KMS-11 (cell line): ENCODE results near the gene TYRP1.
A peak's percentile ranks its signal among the peaks of the same experiment; 100 is the strongest.

Experiments
- H2AFZ ChIP-seq: fragments of 200-600 bp; sonication (generic); 2 replicates; pipeline ENCODE4 v1.6.1; 2016; ENCODE audit warnings: antibody characterized with exemption, mixed run types, low read depth
- H3K27ac ChIP-seq: fragments of 200-600 bp; sonication (generic); 2 replicates; pipeline ENCODE4 v1.6.1; 2016; ENCODE audit warnings: mild to moderate bottlenecking, mixed run types
- H3K27me3 ChIP-seq: fragments of 200-600 bp; sonication (generic); 2 replicates; pipeline ENCODE4 v1.6.1; 2017; ENCODE audit warnings: mild to moderate bottlenecking, low read depth, mixed run types, moderate library complexity; ENCODE audit not compliant: insufficient read depth
- H3K36me3 ChIP-seq: fragments of 200-600 bp; sonication (generic); 2 replicates; pipeline ENCODE4 v1.6.1; 2017; ENCODE audit warnings: mild to moderate bottlenecking, mixed run types; ENCODE audit not compliant: insufficient read depth
- H3K4me1 ChIP-seq: fragments of 200-600 bp; sonication (generic); 2 replicates; pipeline ENCODE4 v1.6.1; 2016; ENCODE audit warnings: mild to moderate bottlenecking, low read depth, mixed run types; ENCODE audit not compliant: poor library complexity, severe bottlenecking
- H3K4me2 ChIP-seq: fragments of 200-600 bp; sonication (generic); 2 replicates; pipeline ENCODE4 v1.7.0; 2016; ENCODE audit warnings: mild to moderate bottlenecking, mixed run types
- H3K4me3 ChIP-seq: fragments of 200-600 bp; sonication (generic); IDR thresholded peaks from 2 replicates; pipeline ENCODE4 v1.6.1; 2017; ENCODE audit warnings: low read depth, low read length, mixed read lengths; ENCODE audit not compliant: insufficient read depth
- H3K79me2 ChIP-seq: fragments of 200-600 bp; sonication (generic); 2 replicates; pipeline ENCODE4 v1.6.1; 2016; ENCODE audit warnings: low read depth, mixed run types; ENCODE audit not compliant: insufficient read depth
- H3K9ac ChIP-seq: fragments of 200-600 bp; sonication (generic); 2 replicates; pipeline ENCODE4 v1.6.1; 2016; ENCODE audit warnings: mild to moderate bottlenecking, mixed run types
- H4K20me1 ChIP-seq: fragments of 200-600 bp; sonication (generic); 2 replicates; pipeline ENCODE4 v1.6.1; 2016; ENCODE audit warnings: mild to moderate bottlenecking, mixed run types; ENCODE audit not compliant: insufficient read depth
- TF ChIP-seq, protein P1 (sequence below): fragments of 200-600 bp; sonication (generic); conservative IDR thresholded peaks from 2 replicates; pipeline ENCODE4 v1.6.1; 2017; ENCODE audit warnings: low read depth, mild to moderate bottlenecking, antibody characterized with exemption, low read length, moderate library complexity, mixed read lengths

The TYRP1 gene

DNA sequence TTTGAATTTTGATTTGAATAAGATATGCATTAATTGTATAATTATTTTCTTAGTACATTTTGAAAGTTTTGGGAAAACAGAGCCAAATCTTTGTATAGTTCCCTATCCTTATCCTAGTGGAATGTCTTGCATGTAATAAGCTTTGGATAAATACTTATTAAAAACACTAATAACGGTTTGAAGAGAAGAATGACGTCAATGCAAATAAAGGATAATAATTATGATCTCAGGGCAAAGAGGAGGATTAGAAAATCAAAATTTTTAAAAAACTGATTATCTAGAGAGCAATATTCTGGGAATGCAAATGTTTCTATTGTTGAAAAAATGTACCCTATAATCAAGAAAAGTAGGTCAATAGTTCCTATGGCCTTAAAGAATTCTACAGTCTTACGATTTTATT lies 22.1 kb downstream of the TYRP1 start:
- Histone ChIP-seq H4K20me1 (no peaks in the 10 kb centered on the region), H3K4me3 (no peak overlapping the region), H3K36me3 (no peaks in the 10 kb centered on the region), H3K9ac (no peak overlapping the region), H3K4me1 (peaks cover 14% of the 10 kb centered on the region), H3K27me3 (no peaks in the 10 kb centered on the region), H3K27ac (no peak overlapping the region), H2AFZ (no peak overlapping the region), H3K79me2 (no peaks in the 10 kb centered on the region), H3K4me2 (no peak overlapping the region)
- TF ChIP-seq, protein P1, sequence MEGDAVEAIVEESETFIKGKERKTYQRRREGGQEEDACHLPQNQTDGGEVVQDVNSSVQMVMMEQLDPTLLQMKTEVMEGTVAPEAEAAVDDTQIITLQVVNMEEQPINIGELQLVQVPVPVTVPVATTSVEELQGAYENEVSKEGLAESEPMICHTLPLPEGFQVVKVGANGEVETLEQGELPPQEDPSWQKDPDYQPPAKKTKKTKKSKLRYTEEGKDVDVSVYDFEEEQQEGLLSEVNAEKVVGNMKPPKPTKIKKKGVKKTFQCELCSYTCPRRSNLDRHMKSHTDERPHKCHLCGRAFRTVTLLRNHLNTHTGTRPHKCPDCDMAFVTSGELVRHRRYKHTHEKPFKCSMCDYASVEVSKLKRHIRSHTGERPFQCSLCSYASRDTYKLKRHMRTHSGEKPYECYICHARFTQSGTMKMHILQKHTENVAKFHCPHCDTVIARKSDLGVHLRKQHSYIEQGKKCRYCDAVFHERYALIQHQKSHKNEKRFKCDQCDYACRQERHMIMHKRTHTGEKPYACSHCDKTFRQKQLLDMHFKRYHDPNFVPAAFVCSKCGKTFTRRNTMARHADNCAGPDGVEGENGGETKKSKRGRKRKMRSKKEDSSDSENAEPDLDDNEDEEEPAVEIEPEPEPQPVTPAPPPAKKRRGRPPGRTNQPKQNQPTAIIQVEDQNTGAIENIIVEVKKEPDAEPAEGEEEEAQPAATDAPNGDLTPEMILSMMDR: no peak

DNA sequence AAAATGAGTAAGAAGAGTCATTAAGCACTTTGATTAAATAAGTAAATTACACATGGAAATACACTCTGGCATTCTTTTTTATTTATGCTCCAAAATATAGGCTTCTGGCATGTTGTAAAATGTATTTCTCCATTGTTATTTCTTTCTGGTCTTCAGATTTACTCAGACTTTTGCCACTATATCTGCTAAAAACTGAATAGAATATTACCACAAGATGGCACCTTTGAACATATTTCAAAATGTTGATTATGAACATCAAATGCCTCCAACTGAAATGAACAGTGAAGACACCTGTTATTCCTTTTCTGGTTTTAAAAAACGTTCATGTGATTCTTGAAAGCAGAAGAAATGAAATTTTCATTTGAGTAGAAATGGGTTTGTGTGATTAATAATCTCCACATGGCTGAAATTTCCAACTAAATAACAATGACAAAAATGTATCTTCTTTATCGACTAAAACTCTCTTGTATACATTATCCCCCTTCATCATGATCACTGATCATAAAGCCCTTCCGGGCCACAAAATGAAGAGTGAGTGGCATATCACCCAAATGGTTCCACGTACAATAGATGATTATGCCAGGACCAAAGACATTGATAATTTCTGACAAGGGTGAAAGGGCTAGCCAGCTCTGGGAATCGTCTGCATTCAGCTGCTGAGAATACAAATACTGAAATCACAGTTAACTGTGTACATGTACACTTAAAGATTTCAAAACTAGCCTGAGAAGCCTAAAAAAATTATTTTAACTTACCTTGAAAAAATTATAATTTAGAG lies 23.8 kb downstream of the TYRP1 start:
- TF ChIP-seq, protein P1: no peak; the same call in 1 of the 2 replicates
- no peak overlapping the region for H3K27ac ChIP-seq
- no peaks in the 10 kb centered on the region for H4K20me1 ChIP-seq
- H3K27me3 ChIP-seq: no peaks in the 10 kb centered on the region
- H3K4me1 ChIP-seq: peaks cover 14% of the 10 kb centered on the region
- no peak overlapping the region for H3K4me3 ChIP-seq
- H2AFZ ChIP-seq: no peak overlapping the region
- no peak overlapping the region for H3K9ac ChIP-seq
- H3K79me2 ChIP-seq: no peaks in the 10 kb centered on the region
- H3K36me3 ChIP-seq: no peaks in the 10 kb centered on the region
- H3K4me2 ChIP-seq: no peak overlapping the region

DNA sequence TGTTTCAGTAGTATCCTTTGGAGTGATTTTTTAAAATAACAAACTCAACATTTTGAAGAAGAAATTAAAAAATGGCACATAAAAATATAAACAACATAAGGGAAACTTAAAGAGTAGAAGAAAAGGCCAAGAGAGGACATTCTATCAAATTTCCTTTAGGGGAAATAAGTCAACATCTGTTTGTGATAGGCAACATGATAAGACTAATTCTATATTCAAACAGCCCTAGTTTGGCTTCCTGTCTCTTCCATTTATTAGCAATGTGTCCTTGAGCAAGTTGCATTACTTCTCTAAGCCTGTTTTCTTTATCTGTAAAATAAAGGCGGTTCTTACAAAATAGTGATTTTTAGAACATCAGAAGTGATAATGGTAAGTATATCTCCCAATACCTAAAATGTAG lies 24.7 kb downstream of the TYRP1 start:
- no peaks in the 10 kb centered on the region for H3K79me2 ChIP-seq
- H3K27ac ChIP-seq: no peak overlapping the region
- no peaks in the 10 kb centered on the region for H3K27me3 ChIP-seq
- H3K4me1 ChIP-seq: peaks cover 14% of the 10 kb centered on the region
- TF ChIP-seq, protein P1: no peak
- no peak overlapping the region for H3K9ac ChIP-seq
- H2AFZ ChIP-seq: peak overlapping the region; percentile 57; the same call in 1 of the 2 replicates
- no peak overlapping the region for H3K4me3 ChIP-seq
- H3K4me2 ChIP-seq: no peak overlapping the region
- H4K20me1 ChIP-seq: no peaks in the 10 kb centered on the region
- H3K36me3 ChIP-seq: no peaks in the 10 kb centered on the region

DNA sequence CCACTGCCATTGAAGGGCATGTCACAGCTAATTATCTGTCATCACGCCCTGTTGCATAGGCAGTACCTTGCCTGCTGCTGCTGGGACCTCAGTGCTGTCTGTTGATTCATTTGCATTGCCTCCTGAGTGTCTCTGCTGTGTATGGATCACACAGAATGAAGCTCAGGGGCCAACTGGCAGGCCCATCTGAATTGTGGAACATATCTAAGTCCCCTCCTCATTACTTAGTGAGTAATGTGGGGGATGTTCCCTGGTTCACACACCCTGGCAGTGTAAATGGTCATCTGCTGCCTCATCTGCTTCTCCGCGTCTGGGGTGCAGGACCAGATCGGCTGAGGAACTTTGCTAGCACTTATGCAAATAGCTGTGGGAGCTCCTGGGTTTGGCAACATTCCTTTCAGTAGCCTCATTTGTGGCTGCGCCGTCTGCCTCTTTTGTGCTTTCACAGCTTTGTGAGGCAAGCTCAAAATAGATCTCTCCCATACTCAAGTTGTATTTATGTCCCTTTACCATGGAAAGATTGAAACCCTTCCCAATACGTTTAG lies 25.4 kb downstream of the TYRP1 start:
- no peaks in the 10 kb centered on the region for H3K79me2 ChIP-seq
- H3K9ac ChIP-seq: no peak overlapping the region
- no peak overlapping the region for H3K4me3 ChIP-seq
- H2AFZ ChIP-seq: peak overlapping the region; percentile 57
- H3K27ac ChIP-seq: no peak overlapping the region
- no peaks in the 10 kb centered on the region for H3K36me3 ChIP-seq
- peak overlapping the region; percentile 68 for H3K4me2 ChIP-seq
- TF ChIP-seq, protein P1: no peak
- no peaks in the 10 kb centered on the region for H3K27me3 ChIP-seq
- peaks cover 14% of the 10 kb centered on the region for H3K4me1 ChIP-seq
- H4K20me1 ChIP-seq: no peaks in the 10 kb centered on the region
